ENCODE results near the gene FAM72A.
"Not testable (repeated sequence)": the region's sequence is repeated elsewhere in the genome, so short reads cannot be mapped to it uniquely, and the experiment has no call there.

FAM72A gene

DNA sequence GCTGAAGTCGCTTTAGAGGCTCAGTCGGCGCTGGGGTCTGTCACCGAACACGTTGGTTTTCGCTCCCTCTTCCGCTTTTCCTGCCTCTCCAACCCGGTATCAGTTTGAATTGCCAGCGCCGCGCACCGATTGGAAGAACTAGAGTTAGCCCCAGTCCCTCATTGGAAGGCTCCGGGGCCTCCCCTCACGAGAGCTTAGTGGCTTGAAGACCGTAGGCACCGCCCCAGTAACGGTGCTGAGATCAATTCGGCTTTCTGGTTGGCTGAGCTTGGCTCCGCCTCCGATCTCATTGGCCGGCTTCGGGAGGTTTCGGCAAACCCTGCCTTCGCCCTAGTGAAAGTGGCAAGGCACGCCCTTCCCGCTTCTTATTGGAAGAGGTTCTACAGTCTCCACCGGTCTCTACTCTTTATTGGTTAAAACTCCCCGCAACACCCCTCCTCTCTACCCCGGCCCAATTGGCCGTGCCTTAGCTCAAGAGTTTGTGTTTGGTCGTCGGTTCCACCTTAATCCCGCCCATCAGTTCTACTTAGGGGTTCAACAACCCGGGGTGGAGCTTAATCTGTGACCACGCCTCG is at the start of gene FAM72A:
FAM72A (minus strand) TSS at position 51 of the 575 bp plus-strand sequence. CDS start 814 bp downstream, outside the sequence.
- peak; percentile 100 for DNase-seq

DNA sequence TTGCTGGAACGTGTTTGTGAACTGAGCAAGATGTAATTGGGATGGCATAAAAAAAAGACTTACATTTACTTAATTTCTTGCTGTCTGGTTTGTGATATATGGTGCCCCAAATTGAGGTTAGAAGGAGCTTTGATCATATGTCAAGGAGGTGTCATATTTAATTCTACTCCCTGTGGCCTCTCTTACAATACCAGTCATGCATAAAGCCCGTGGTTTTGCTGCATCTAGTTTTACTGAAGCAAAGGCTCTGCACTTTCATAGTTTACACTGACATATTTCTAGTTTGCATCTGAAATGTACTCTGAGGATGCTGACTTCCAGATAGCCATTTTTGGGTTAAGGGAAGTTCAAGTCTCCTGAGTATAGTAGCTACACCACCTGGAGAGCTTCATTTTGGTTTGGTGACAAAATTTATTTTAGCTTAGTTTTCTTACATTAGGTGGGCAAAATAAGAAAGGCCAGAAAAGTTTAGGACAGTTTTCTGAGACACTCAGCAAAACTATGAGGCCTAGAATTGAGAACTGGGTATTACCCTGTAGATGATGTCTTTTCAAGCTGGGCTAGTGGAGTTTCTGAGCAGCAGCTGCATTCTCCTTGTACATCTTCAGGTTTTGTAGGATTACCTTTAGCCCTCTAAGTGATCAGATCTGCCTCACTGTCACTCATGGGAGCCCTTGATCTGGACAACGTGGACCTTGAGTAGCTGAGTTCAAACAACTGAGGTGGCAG is 48.5 kb upstream of the FAM72A start:
- DNase-seq, result not testable (repeated sequence)

DNA sequence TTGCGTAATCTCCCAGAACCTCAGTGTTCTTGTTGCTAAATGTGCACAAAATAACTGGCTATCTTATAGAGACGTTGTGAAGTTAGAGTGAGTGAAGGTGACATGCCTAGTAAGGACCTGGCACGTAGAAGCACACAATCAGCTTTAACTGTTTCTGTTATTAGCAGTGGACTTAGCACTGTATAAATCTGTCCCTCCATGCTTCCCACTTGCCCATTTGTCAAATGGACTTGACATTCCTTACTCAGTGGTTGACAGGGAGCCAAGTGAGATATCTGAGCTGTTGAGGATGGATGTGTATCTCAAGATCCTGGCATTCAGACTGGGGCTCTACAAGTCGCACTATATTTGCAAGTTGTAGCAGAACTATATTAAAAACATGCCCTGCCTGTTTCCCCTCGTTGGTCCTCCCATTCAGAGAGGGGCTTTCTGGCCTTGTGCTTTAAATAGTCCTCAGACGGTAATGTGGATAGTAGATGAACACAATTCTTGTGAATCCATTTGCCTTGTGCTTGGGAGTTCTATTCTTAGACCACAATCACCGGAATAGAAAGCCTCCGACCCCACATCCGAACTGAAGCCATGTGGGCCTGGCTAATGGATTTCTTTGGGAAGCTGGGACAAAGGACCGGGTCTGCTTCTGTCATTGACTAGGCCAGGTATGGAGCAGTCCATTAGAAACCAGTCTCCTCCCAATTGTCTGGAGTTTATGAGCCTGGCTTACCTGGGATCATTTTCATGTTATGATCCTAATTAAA is 43.7 kb upstream of the FAM72A start:
- not testable (repeated sequence) for DNase-seq

DNA sequence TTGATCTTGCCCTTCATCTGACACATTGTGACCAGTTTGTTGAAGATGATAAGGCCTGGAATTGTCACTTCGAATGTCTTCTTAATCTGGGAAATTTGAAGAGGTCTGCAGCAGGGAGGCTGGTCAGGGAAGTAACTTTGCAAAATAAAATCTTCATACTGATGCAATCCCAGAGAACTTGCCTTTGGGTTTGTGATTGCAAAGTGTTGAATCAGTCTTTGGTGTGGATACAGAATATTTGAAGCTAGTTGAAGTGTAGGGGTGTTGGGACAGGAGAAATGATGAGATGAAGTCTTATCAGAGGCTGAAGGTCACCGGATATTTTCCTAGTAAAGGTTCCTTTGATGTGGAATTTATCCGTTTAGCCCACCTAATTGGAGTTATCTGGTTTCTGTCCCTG is 42.8 kb upstream of the FAM72A start:
- not testable (repeated sequence) for DNase-seq

DNA sequence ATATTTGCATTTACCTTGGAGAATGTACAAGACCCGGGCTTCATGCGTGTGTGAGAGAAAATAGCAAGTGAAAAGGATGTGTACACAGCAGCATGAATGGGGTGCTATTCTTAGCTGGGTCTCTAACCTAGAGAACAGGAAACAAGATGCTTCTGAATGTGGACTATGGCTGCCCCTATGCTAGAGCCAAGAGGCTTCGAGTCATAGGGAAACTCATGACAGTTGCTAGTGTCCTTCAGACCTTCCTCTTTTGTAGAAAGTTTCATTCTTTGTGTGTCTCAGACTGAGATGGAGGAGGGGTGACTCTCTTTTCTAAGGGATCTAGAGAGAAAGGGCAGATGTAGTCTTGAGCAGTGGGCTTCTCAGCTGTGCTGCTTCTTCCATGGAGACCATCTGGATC is 40.7 kb upstream of the FAM72A start:
- peak; percentile 6 for DNase-seq

DNA sequence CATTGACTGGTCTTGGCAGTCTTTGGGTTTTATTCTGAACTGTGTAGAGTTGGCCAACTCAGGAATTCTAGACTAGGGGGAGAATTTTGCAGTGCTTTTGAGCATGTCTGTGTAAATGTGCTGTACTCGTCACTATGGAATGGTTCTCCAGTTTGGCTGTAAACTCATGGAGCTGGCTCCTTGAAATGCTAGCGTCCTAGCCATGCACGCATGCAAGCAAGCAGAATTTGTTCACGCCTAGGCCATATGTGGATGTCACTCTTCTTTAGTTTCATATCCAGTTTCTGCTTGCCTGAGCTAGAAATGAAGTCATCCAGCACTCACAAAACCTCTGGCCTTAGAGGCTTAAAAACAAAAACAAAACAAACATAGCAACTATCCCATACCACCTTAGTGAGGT is 37.6 kb upstream of the FAM72A start:
- DNase-seq, result not testable (repeated sequence)

DNA sequence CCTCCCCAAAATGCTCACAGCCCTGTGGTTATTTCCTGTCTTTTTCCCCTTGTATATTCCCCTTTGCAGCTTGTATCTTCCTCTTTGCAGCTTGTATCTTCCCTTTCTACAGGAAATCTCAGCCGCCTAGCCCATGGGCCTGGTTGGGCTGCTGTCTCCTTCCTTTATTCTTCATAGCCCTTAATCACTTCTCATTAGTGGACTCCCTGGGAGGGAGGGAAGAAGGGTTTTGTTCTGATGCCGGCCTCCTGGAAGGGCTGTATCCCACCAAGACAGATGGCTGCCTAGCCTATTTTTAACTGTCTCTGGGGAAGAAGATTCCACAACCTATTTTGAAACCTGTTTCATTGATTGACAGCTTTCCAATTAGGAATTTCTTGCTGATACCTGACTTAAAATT is 32.6 kb upstream of the FAM72A start:
- not testable (repeated sequence) for DNase-seq

DNA sequence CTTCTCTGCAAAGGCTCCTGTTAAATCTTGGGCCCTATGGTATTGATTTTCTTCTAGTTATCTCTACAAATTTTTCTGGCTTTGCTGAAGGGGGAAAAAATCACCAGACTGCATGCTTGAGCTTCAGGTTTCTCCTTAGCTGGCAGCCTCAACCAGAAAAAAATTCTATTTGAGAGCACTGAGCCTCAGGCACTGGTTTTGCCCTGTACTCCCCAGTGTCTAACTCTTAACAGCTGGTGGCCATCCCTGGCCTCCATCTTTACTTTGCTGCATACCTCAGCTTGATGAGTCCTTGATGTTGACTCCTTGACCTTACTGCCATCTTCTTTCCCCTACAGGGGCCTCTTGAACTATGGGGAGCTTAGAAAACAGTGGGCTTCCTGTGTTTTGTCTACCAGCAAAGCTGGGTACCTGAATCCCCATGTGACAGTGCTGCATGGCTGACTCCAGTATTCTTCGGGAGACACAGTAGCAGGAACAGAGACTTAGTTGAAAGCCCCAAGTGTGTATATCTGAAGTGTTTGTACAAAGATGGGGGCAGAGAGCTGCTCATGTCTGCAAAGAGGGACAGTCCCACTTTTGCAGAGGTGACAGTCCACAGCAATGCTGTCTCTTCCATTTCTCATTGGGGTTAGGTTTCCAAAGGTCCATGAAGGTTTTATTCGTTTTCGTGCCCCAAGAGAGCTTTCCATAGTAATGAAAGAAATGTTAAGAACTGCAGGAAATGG is 31.7 kb upstream of the FAM72A start:
- not testable (repeated sequence) for DNase-seq

DNA sequence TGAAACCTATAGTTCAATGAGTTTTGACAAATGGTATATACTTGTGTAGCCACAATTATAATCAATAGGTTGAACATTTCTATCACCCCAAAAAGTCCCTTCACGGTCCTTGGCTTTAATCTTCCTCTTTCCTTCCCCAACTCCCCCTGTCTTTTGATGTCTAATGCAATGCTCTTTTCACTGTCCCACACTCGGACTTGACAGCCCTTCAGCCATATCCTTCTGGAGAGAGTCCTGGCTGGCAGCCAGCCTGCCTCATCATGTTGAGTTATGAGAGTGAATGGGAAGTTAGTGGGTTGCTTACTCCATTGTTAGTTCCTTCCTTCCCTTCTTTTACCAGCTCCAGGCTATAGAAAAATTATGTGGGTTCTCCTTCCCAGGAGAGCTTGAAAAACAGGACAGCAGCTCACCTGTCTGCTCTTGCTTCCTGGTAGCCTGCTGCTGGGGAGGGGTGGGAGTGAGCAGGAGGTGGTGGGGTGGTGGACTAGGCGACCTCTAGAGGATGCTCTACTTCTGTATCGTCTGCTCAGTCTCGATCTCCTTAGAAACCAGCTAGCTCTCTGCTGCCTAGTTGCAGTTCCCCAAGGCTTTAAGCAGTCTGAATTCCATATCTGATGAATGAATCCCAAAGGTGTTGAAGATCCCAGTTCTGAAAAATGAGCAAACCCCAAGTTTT is 30.5 kb upstream of the FAM72A start:
- DNase-seq, result not testable (repeated sequence)

DNA sequence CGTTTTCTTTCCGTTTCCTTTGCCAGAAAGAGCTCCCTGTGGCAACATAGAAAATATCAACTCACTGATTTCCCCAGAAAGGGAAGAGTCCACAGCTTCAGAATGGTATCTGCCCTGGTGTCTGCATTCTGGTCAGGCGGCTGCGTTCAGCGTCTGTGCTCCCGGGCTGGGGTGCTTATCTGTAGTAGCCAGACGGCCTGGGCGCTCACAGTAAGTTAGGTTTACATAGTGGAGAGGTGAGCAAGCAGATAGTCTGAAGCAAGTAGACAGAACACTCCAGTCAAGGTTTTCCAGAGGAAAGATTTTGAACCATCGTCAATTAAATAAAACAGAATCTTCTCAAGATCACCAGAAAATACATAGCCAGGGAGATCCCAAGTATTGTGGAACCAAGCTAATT is 29.4 kb upstream of the FAM72A start:
- DNase-seq, result not testable (repeated sequence)

DNA sequence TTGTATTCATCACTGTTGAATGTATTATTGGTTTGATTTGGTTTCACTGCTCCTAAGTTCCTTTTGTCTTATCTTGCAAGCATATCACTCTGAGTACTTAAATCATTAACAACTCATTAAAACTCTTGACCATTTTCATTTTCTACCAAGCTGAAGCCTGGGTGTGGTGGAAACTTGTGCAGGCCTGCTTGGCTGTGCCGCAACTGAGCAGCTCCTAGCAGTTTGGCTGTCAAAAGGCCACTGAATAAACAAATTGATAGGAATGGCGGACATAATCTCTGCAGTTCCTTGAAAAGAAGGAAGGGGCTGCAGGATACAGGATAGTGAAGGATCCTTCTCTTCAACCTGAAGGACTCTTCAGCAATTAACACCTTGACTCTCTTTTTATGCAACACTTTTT is 26.6 kb upstream of the FAM72A start:
- not testable (repeated sequence) for DNase-seq

DNA sequence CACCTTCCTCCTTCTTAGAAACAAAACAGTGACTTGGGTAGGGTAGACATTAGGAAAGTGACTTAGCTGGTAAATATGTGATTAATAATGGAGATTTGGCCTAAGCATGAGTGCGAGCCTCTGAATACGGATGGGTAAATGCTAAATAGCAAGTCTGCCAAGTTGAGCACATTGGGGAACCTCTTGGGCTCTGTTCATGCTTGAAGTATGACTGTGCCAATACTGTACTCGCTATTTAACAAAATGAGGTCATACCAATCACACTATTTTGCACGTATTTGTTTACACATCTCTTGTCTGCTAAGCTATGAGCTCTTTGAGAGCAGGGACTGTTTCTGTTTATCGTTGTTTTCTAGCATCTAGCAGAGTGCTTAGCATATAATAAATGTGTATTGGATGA is 24.2 kb upstream of the FAM72A start:
- not testable (repeated sequence) for DNase-seq

DNA sequence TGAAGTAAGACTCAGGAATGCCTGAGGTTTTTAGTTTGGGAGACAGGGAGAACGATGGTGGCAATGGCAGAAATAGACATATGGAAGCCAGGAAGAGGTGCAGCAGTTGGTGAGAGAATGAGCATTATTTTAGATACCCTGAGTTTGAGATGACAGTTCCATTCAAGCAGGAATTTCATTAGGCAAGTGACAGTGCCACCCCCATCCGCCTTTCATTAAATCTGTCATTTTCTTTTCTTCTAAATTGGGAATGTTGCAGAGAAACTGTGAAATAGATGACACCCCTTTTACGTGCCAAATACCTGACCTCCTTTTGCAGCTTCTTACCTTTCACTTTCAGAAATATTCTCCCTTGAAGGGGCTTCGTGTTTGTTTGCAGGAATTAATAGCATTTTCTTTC is 22.7 kb upstream of the FAM72A start:
- DNase-seq, result not testable (repeated sequence)

DNA sequence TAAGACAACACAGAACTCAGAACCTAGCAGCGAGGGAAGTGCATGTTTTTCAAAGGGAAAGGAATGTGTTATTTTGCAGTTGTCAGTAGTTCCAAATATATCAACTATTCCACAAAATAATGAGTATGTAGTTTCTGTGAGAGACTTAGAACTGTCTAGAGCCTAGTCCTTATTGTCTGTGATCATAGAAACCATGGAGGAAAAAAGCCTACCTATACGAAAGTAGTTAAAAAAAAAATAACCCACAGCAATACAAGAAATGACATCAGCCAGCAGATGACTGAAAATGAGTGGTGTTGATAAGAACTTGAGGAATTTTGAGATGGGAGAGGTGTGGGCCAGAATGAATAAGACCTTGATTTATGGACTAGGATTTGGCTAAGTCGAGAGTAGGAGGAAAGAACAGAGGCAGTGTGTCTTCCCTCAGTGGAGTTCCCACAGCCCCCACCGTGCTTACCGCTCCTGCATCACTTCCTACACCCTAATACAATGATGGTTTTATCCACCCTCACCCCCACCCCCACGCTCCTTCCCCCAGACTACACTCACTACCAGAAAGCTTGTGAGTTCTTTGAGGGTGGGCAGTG is 21.6 kb upstream of the FAM72A start:
- not testable (repeated sequence) for DNase-seq

DNA sequence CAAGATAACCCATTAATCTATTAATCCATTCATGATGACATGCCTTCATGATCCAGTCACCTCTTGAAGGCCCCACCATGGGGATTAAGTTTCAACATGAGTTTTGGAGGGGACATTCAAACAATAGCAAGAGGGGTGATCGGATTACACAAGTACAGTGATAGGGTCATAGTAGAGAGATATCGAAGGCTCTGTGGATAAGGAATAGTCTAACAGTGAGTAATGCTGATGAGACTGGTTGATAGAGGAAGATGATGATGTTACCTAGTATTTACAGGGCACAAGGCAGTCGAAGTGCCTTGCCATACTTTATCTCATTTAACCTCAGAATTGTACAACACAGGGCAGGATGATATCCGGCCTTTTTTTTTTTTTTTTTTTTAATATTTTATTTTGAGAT is 18.9 kb upstream of the FAM72A start:
- not testable (repeated sequence) for DNase-seq

DNA sequence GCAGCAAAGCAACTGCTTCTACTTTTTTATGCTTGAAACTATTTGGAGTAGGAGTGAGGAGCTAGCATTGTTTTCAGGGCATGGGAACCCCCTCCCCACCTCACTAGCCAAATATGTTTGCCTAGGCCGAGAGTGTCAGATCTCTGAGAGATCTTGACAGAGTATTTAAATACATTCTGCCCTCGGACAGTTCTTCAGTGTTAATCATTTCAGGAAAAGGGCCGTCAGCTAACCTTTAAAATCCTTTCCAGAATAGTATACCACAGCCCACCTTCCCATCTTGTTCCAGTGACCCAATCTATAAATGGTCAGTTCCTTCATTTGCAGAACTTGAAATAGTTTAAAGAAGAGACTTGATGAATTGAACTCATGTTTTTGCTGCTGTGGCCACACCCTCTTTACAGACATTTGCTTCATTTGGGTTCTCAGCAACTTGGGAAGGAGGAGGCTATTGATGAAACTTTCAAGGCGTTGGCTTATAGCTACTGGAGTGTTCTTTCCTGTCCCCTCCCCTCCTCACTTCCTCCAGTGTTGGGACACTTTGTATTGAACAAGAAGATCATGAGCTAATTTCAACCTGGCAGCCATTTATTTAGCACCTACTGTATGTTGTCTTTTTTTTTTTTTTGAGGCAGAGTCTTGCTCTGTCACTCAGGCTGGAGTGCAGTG is 17.8 kb upstream of the FAM72A start:
- peak; percentile 1 for DNase-seq

DNA sequence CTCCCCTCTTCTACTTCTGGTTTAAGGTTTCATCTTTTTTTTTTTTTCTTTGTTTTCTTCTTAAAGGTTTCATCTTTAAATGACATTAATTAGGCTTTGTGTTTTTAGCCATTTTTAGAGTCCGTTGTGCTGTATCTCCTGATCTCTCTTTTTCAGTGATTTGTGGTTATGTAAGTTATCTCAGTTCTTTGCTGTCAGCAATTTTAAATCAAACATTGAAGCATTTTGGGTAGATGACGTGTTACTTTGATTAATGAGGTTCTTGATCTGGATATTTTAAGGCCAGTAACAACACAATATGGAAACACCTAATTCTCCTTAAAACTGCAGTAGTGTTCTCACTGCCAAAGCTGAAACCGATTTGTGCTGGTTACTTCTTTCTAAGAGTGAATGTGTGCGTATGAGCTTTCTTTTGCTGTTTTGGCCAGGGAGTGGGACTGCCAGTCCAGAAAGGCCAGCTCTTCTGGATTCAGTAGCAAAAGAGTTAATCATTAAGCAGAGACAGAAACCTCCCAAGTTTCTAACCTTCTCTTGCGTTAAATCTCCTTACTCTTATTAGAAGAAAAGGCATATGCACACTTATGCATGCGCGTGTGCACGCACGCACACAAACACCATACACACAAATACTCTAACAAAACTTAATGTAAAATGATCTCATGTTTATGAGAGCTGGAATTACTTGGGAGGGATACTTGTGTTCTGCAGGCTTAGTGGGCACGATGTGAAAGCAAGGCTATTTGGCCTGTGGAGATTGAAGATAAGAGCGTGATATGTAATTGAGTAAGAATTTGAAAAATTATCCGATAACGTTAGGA is 17.1 kb upstream of the FAM72A start:
- not testable (repeated sequence) for DNase-seq

DNA sequence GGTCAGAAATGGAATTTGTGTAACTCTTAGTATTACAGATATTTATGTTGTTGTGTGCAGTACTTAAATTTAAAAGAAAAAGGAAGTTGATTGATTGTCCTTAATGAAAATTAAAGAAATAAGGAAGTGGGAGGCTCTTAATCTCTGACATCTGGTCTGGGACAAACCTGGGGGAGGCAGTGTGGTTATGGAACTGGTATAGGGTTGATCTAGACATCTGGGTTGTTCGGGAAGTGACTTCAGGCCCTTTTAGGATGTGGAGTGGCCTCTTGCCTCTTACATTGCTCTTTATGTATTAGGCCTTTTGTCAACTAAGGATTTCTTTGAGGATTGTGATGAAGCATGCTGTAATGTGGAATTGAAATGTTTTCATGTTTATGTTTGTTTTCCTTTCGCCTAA is 16.1 kb upstream of the FAM72A start:
- DNase-seq, result not testable (repeated sequence)

DNA sequence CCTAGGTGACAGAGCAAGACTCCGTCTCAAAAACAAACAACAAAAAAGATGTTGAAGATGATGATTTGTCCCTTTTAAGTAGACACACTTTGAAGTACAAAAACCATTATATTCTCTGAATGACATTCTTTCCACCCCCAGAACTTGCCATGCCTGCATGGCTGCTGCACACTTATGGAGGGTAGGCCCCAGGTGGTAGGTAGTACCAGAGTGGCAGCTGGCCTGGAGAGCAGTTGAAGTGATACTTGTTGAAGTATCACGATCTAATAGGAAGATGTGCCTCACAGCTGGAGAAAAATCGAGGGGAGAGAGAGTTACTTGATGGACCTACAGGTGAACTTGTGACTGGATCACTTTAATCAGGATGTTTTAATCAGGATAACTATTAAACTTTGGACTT is 15.6 kb upstream of the FAM72A start:
- not testable (repeated sequence) for DNase-seq

DNA sequence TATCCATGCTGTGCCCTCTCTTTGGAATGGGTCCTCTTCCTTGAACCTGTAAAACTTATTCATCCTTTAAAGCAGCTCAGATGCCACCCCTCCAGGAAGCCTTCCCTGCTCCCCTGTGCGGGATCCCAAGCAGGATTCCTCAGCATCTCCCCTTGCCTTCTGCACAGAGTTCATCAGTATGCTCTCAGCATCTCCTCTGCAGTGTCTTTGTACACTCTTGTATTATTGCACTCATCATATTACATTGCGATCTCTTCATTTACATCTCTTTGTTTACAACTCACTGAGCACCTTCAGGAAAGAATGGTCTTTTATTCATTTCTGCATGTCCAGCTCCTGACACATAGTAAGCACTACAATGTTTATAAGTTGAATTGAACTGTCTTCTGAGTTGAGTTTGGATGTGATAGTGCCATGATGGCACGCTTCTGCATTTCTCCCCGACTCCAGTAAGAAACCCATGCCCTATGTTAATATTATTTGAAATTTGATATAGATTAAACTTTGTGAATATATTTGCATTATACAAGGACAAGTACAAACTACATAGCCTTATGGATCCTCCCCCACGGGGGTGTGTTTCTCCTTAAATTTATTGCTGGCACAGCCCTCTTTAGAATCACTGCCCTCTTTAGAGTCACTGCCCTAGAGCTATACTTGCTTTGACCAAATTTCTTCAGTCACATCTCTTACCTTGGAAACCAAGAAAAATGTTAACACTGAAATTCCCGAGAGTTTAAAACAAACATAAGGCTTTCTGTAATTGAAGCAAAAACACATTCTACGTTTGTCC is 13.2 kb upstream of the FAM72A start:
- DNase-seq, result not testable (repeated sequence)

Data from CD4-positive, alpha-beta T cell treated with Interleukin-21 for 1 hour (primary cell).